HFFc6 (cell line): ENCODE results near the gene RGN. TPM values are rescaled to one million over a fixed set of nuclear protein-coding genes. Genes with fewer than 3 reads are reported as not detected.
A peak's percentile ranks its signal among the peaks of the same experiment; 100 is the strongest.
"Not testable (repeated sequence)": the region's sequence is repeated elsewhere in the genome, so short reads cannot be mapped to it uniquely, and the experiment has no call there.

Source experiments
- DNase-seq: peaks from one replicate; pipeline ENCODE4 v3.0.0-alpha.2; 2018
- H3K27ac Mint-ChIP-seq: 2 replicates; pipeline ENCODE4 v1.8.0; 2020; ENCODE audit warnings: mild to moderate bottlenecking, mixed read lengths
- H3K27me3 Mint-ChIP-seq: 2 replicates; pipeline ENCODE4 v1.8.0; 2021; ENCODE audit warnings: mild to moderate bottlenecking, moderate library complexity, mixed read lengths; ENCODE audit not compliant: insufficient read depth
- H3K36me3 Mint-ChIP-seq: 2 replicates; pipeline ENCODE4 v1.8.0; 2021; ENCODE audit warnings: low read depth, mixed read lengths
- H3K4me1 Mint-ChIP-seq: 2 replicates; pipeline ENCODE4 v1.8.0; 2020; ENCODE audit warnings: low read depth, mixed read lengths
- H3K4me3 Mint-ChIP-seq: 2 replicates; pipeline ENCODE4 v1.8.0; 2020; ENCODE audit warnings: mild to moderate bottlenecking, moderate library complexity, mixed read lengths
- H3K9me3 Mint-ChIP-seq: 2 replicates; pipeline ENCODE4 v1.8.0; 2020; ENCODE audit warnings: mild to moderate bottlenecking, mixed read lengths
- total RNA-seq, 6 experiments: library from RNA; stranded (reverse); fragmentation: NEBNext Ultra II Directional; extraction: Animal tissue kit (Norgen Biotek cat#: 25700); gene quantifications; 2 replicates in 1 of 6; 3 replicates in 5 of 6; pipeline ENCODE4 v1.2.3, GENCODE V29; 2021
- TF ChIP-seq, protein P1 (sequence below): fragments of 200-600 bp; sonication (generic); IDR thresholded peaks from 2 replicates; pipeline ENCODE4 v1.5.0; 2021; ENCODE audit warnings: antibody characterized with exemption, mild to moderate bottlenecking

RGN gene
- total RNA-seq, 6 experiments from 2014 or later = 0.46 to 2.5 (median 0.67) TPM

DNA sequence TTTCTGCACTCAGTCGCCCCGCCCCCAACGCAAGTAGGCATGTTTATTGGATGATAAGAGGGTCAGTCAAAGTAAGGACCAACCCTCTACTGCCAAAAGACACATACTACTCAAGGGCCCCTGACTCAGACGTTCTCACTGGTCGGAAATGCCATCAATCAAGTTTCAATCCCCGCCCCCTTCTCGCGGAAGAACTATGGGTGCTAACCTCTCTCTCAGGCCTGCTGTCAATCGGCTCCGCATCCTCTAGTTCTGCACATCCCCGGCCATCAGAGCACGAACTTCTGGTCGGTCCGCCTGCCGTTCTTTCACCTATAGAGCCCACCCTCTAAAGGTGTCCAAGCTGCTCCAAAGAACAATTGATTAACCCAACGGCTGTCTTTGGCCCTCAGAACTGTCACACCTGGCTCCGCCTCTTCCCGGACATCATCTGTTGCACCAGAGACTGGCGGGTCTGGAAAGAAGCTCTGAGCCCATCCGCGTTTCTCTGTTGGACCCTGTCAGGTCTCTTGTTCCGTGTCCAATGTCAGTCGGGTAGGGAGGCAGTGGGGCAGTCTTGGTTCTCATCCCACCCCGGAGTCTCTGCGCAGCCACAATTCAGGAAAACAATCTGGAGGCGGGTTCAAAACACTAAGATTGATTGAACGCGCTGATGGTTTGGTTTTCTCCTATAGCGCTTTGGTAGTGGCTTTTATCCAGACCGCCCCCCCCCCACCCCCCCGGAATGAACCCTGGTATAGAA lies 51.1 kb downstream of the RGN start:
- TF ChIP-seq, protein P1, sequence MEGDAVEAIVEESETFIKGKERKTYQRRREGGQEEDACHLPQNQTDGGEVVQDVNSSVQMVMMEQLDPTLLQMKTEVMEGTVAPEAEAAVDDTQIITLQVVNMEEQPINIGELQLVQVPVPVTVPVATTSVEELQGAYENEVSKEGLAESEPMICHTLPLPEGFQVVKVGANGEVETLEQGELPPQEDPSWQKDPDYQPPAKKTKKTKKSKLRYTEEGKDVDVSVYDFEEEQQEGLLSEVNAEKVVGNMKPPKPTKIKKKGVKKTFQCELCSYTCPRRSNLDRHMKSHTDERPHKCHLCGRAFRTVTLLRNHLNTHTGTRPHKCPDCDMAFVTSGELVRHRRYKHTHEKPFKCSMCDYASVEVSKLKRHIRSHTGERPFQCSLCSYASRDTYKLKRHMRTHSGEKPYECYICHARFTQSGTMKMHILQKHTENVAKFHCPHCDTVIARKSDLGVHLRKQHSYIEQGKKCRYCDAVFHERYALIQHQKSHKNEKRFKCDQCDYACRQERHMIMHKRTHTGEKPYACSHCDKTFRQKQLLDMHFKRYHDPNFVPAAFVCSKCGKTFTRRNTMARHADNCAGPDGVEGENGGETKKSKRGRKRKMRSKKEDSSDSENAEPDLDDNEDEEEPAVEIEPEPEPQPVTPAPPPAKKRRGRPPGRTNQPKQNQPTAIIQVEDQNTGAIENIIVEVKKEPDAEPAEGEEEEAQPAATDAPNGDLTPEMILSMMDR = no peak
- Mint-ChIP-seq H3K4me1 (no peaks in the 10 kb centered on the region), H3K4me3 (peak overlapping the region; percentile 96), H3K27me3 (no peaks in the 10 kb centered on the region; the same call in 1 of the 2 replicates), H3K27ac (peak overlapping the region; percentile 92), H3K9me3 (no peaks in the 10 kb centered on the region), H3K36me3 (no peaks in the 10 kb centered on the region)
- DNase-seq = peak; percentile 94

DNA sequence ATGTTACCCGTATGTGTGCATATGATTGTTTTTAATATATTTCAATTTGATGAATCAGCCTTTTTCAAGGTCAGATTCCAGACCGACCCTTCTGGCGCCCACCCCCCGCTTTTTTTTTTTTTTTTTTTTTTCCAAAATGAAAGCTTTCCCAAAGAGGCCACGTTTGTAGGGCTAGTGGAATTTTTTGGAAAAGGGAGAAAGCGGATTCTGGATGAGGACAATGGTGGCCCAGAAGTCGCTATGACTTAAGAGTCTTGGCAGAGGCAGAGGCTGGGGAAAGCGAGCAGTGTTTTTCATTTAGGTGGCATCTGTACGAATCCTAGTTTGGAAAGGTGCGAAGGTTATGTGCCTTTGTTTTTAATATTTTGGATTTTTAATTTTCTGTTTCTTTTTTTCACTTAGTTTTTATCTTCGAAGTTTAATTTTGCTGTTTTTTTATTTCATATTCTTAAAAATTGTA lies 51.7 kb downstream of the RGN start:
- H3K4me1 Mint-ChIP-seq = no peaks in the 10 kb centered on the region
- TF ChIP-seq, protein P1 = no peak
- no peak for DNase-seq
- peak overlapping the region; percentile 92 for H3K27ac Mint-ChIP-seq
- H3K4me3 Mint-ChIP-seq = peak overlapping the region; percentile 96
- no peaks in the 10 kb centered on the region for H3K36me3 Mint-ChIP-seq
- H3K27me3 Mint-ChIP-seq = no peaks in the 10 kb centered on the region; the same call in 1 of the 2 replicates
- H3K9me3 Mint-ChIP-seq = no peaks in the 10 kb centered on the region

DNA sequence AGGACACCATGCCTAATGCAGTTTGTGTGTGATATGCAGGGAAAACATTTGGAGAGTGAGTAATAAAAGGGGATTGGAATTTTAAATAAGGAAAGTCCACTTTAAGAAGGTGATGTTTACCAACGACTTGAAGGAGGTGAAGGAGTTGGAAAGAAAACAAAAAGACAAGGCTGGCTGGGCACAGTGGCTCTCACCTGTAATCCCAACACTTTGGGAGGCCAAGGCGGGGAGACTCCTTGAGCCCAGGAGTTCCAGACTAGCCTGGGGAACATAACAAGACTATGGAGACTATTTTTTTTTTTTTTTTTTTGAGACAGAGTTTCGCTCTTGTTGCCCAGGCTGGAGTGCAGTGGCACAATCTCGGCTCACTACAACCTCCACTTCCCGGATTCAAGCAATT lies 55.2 kb downstream of the RGN start:
- H3K9me3 Mint-ChIP-seq = no peaks in the 10 kb centered on the region

DNA sequence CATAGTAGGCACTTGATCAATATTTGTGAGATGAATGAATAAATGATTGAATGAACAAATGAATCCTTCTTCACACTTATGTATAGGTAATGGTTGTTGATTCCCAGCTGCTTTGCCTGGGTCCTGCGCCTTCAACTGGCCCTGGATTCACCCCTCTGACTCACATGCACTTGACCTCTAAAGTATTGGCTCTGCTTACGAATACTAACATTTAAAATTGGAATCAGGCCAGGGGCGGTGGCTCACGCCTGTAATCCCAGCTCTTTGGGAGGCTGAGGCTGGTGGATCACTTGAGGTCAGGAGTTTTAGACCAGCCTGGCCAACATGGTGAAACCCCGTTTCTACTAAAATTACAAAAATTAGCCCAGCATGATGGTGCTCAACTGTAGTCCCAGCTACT lies 57.4 kb downstream of the RGN start:
- peak; percentile 25 for DNase-seq

More for the DNA sequence above, 55.2 kb downstream of the RGN start:
- TF ChIP-seq, protein P1 = no peak
- Mint-ChIP-seq H3K27ac (no peak overlapping the region), H3K4me1 (peaks cover 5% of the 10 kb centered on the region; the same call in 1 of the 2 replicates), H3K27me3 (no peaks in the 10 kb centered on the region; the same call in 1 of the 2 replicates), H3K36me3 (no peaks in the 10 kb centered on the region), H3K4me3 (no peak overlapping the region)
- DNase-seq = no peak

DNA sequence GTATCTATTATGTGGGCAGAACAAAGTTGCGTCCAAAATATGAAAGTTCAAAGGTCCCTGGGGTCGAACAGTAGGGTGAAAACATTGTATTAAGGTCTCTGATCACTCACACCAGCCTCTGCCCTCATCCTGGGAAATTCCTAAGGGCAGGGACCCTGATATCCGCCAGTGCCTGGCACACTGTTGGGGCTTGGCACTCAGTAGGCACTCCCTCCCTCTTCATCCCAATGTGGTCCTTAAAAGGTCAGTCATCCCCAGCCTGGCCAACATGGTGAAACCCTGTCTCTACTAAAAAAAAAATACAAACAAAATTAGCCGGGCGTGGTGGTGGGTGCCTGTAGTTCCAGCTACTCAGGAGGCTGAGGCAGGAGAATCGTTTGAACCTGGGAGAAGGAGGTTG lies 59.9 kb downstream of the RGN start:
- Mint-ChIP-seq H3K4me1 (peaks cover 11% of the 10 kb centered on the region), H3K27me3 (no peaks in the 10 kb centered on the region), H3K36me3 (peaks cover 4% of the 10 kb centered on the region; the same call in 1 of the 2 replicates), H3K27ac (no peak overlapping the region), H3K9me3 (no peaks in the 10 kb centered on the region), H3K4me3 (no peak overlapping the region)
- TF ChIP-seq, protein P1 = no peak
- DNase-seq = no peak

More for the DNA sequence above, 57.4 kb downstream of the RGN start:
- H3K4me3 Mint-ChIP-seq, H3K4me1 Mint-ChIP-seq, H3K9me3 Mint-ChIP-seq, H3K27ac Mint-ChIP-seq, H3K27me3 Mint-ChIP-seq, H3K36me3 Mint-ChIP-seq: not testable (repeated sequence)

Other genes starting within 250 kb of the RGN start
- gene RP2, start 241.4 kb upstream of the RGN start, total RNA-seq = 10 to 100 TPM; 10.7 to 12.7 (median 12.1) TPM
- gene JADE3, start 166.0 kb upstream of the RGN start, total RNA-seq = 1 to 10 TPM; 5.1 to 7.3 (median 5.9) TPM
- gene NDUFB11, start 66.3 kb downstream of the RGN start, total RNA-seq = 10 to 100 TPM; 80.0 to 88.8 (median 84.4) TPM
- gene RBM10, start 66.8 kb downstream of the RGN start, total RNA-seq = 10 to 100 TPM; 38.8 to 44.3 (median 41.7) TPM
- gene UBA1, start 115.4 kb downstream of the RGN start, total RNA-seq = 100 to 1,000 TPM; 268 to 291 (median 282) TPM
- 100 to 1,000 TPM; 106 to 128 (median 114) TPM for gene CDK16, start 140.2 kb downstream of the RGN start, total RNA-seq
- gene USP11, start 154.6 kb downstream of the RGN start, total RNA-seq = 10 to 100 TPM; 55.2 to 68.7 (median 62.8) TPM